ENCODE measurements around the gene CEACAM8.
"Not testable (repeated sequence)": the region's sequence is repeated elsewhere in the genome, so short reads cannot be mapped to it uniquely, and the experiment has no call there.

CEACAM8 gene

DNA sequence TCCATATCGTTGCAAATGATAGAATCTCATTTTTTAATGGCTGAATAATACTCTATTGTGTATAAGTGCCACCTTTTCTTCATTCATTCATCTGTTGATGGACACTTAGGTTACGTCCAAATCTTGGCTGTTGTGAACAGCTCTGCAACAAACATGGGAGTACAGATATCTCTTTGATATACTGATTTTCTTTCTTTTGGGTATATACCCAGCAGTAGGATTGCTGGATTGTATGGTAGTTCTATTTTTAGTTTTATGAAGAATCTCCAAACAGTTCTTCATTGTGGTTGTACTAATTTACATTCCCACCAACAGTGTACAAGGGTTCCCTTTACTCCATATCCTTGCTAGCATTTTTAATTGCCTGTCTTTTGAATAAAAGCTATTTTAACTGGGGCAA is 59.4 kb downstream of the CEACAM8 start:
- H3K27me3 Mint-ChIP-seq, H3K36me3 Mint-ChIP-seq, H3K4me1 Mint-ChIP-seq, H3K27ac Mint-ChIP-seq, H3K4me3 Mint-ChIP-seq, H3K9me3 Mint-ChIP-seq: not testable (repeated sequence)

- Mint-ChIP-seq H3K36me3 (no peaks in the 10 kb centered on the region), H3K4me3 (no peak overlapping the region), H3K9me3 (no peaks in the 10 kb centered on the region), H3K4me1 (peaks cover 4% of the 10 kb centered on the region), H3K27me3 (no peaks in the 10 kb centered on the region), H3K27ac (no peak overlapping the region)
Observed at GRCh38 chr19:42534391-42534790, 60.3 kb downstream of the CEACAM8 start.

DNA sequence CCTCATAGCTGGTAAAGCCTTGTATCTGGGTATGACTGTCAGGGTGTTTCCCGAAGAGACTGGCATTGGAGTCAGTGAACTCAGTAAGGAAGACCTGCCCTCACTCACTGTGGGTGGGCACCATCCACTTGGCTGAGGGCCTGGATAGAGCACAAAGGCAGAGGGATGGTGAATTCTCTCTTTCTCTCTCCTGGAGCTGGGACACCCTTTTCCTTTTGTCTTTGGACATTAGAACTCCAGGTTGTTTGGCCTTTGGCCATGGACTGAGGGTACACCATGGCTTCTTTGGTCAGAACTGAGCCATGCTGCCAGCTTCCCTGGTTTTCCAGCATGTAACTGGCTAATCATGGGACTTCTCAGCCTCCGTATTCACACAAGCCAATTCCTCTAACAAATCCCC is 61.8 kb downstream of the CEACAM8 start:
- H3K4me1 Mint-ChIP-seq, result peaks cover 19% of the 10 kb centered on the region
- H3K27me3 Mint-ChIP-seq, result no peaks in the 10 kb centered on the region
- no peak overlapping the region for H3K27ac Mint-ChIP-seq
- no peak overlapping the region for H3K4me3 Mint-ChIP-seq
- no peaks in the 10 kb centered on the region for H3K36me3 Mint-ChIP-seq
- H3K9me3 Mint-ChIP-seq, result no peaks in the 10 kb centered on the region

GRCh38 chr19:42531313-42531712 is 63.4 kb downstream of the CEACAM8 start:
- no peak overlapping the region for H3K27ac Mint-ChIP-seq
- no peaks in the 10 kb centered on the region for H3K36me3 Mint-ChIP-seq
- no peaks in the 10 kb centered on the region for H3K27me3 Mint-ChIP-seq
- no peak overlapping the region for H3K4me3 Mint-ChIP-seq
- no peaks in the 10 kb centered on the region for H3K9me3 Mint-ChIP-seq
- H3K4me1 Mint-ChIP-seq, result peaks cover 33% of the 10 kb centered on the region
